Measurements from ENCODE around the gene HLF.

Gene HLF

DNA sequence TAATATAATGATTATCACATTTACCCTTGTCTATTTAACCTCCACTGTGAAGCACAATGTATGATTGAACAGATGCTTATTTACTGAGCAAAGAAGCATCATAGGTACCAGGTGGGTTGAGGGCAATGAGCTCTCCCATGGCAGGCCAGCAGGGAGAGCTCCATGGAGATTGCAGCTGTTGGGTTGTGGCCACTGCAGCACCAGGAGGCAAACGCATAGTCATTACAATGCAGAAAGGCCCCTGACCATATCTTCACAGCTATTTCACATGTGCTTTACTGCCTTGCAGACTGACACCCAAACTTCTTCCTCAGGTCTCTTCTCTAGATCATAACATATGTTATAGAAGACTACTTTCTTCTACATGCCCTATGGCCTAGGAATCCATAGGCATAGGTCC, 81.9 kb downstream of the HLF start:
- Mint-ChIP-seq H3K36me3 (ENCODE audit: low read depth) (no peaks in the 10 kb centered on the region), H3K4me1 (peaks cover 24% of the 10 kb centered on the region), H3K9me3 (peaks cover 9% of the 10 kb centered on the region), H3K27me3 (ENCODE audit: low read depth) (peaks cover 7% of the 10 kb centered on the region), H3K4me3 (no peak overlapping the region), H3K27ac (no peak overlapping the region)
- no peak for TF ChIP-seq CTCF (IDR thresholded peaks at IDR 0.05; ENCODE audit: unreplicated experiment in 3 of 3)

DNA sequence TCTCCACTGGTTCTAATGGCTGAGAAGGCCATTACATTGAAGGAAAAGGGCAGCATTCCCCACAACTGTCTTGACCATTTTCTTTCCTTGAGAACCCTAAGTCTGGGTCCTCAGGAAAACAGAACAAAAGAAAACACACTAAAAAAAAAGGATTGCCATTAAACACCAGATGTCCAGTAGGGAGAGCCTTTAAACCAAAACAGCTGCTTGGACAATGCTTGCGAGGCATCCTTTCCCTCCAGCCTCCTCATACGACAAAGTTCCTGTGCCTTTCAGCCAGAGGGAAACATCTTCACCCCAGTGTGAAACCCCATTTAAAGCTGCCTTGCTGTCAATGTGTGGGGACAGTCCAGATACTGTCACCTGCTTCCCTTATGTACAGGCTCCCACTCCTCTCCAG, 82.6 kb downstream of the HLF start:
- Mint-ChIP-seq H3K4me3 (no peak overlapping the region), H3K27me3 (ENCODE audit: low read depth) (peaks cover 3% of the 10 kb centered on the region), H3K27ac (peak overlapping the region in 2 of 3 experiments; percentile 16 to 37), H3K4me1 (peaks cover 24% of the 10 kb centered on the region), H3K36me3 (ENCODE audit: low read depth) (no peaks in the 10 kb centered on the region), H3K9me3 (peaks cover 9% of the 10 kb centered on the region)
- TF ChIP-seq CTCF (IDR thresholded peaks at IDR 0.05; ENCODE audit: unreplicated experiment in 3 of 3): no peak

GRCh38 chr17:55348749-55349354, 84.1 kb downstream of the HLF start:
- H3K27ac Mint-ChIP-seq: no peak overlapping the region
- no peaks in the 10 kb centered on the region for H3K36me3 Mint-ChIP-seq (ENCODE audit: low read depth)
- H3K4me3 Mint-ChIP-seq: no peak overlapping the region
- H3K27me3 Mint-ChIP-seq (ENCODE audit: low read depth): peaks cover 2% of the 10 kb centered on the region
- peaks cover 20% of the 10 kb centered on the region for H3K4me1 Mint-ChIP-seq
- peak; percentile 89 to 96 (median 92) for TF ChIP-seq CTCF (IDR thresholded peaks at IDR 0.05; ENCODE audit: unreplicated experiment in 3 of 3)
- H3K9me3 Mint-ChIP-seq: peaks cover 9% of the 10 kb centered on the region

DNA sequence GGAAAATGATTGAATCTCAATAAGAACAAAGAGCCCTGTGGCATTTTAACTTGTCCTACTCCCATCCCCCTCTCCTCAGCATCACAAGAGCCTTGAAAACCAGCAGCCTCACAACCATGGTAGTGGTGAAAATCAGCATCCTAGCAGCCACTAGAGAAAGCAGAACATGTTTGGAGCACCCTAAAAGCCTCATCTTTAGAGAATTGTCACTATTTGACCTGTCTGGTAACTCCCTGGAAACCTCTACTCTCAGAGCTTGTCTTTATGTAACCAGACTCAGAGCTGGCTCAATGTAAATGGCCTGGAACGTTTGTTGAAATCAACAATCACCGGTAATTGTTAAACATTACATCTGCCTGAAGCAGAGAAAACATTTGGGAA, 86.1 kb downstream of the HLF start:
- Mint-ChIP-seq H3K36me3 (ENCODE audit: low read depth) (no peaks in the 10 kb centered on the region), H3K27ac (peak overlapping the region in 1 of 3 experiments; percentile 9), H3K4me1 (peaks cover 20% of the 10 kb centered on the region), H3K27me3 (ENCODE audit: low read depth) (no peaks in the 10 kb centered on the region), H3K9me3 (peaks cover 7% of the 10 kb centered on the region), H3K4me3 (no peak overlapping the region)
- TF ChIP-seq CTCF (IDR thresholded peaks at IDR 0.05; ENCODE audit: unreplicated experiment in 3 of 3): no peak

DNA sequence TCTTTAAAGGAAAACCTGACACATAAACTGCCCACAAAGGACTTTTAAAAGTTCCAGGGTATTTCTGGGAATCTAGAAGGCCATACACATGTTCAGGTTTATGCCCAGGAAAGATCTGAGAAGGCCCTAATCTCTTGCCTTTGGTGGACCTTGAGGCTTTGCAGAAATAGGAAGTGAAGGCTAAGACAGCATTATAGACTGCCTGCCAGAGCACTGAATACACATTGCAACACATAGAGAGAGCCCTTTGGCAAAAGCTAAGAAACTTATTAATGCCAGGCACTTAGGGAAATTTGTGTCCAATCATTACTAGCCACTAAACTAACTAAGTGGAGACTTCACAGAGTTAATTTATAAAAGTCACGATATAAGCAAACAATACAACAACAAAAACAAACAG, 86.5 kb downstream of the HLF start:
- H3K4me3 Mint-ChIP-seq: no peak overlapping the region
- H3K9me3 Mint-ChIP-seq: peaks cover 7% of the 10 kb centered on the region
- no peaks in the 10 kb centered on the region for H3K36me3 Mint-ChIP-seq (ENCODE audit: low read depth)
- no peak for TF ChIP-seq CTCF (IDR thresholded peaks at IDR 0.05; ENCODE audit: unreplicated experiment in 3 of 3)
- no peaks in the 10 kb centered on the region for H3K27me3 Mint-ChIP-seq (ENCODE audit: low read depth)
- H3K4me1 Mint-ChIP-seq: peaks cover 20% of the 10 kb centered on the region
- peak overlapping the region in 1 of 3 experiments; percentile 9 for H3K27ac Mint-ChIP-seq

GRCh38 chr17:55354010-55354409, 89.2 kb downstream of the HLF start:
- H3K9me3 Mint-ChIP-seq: peaks cover 10% of the 10 kb centered on the region
- no peak overlapping the region for H3K4me3 Mint-ChIP-seq
- no peak for TF ChIP-seq CTCF (IDR thresholded peaks at IDR 0.05; ENCODE audit: unreplicated experiment in 3 of 3)
- H3K36me3 Mint-ChIP-seq (ENCODE audit: low read depth): no peaks in the 10 kb centered on the region
- peaks cover 5% of the 10 kb centered on the region for H3K4me1 Mint-ChIP-seq
- H3K27ac Mint-ChIP-seq: no peak overlapping the region
- H3K27me3 Mint-ChIP-seq (ENCODE audit: low read depth): no peaks in the 10 kb centered on the region

Data from nephron (organoid).